Suprapubic skin (tissue), 4 donors: ENCODE measurements around the gene RPLP2. TPM values are rescaled to one million over a fixed set of nuclear protein-coding genes. Genes with fewer than 3 reads are reported as not detected.

Experiments
- DNase-seq, 2 donors: peaks; one replicate each; pipeline ENCODE4 v3.0.0-alpha.2; 2019; ENCODE audit warnings: low spot score in 2 of 2
- H3K27ac ChIP-seq: fragments of 200-600 bp; sonication (generic); one replicate; pipeline ENCODE4 v1.5.1; 2019
- H3K27me3 ChIP-seq: fragments of 200-600 bp; sonication (generic); one replicate; pipeline ENCODE4 v1.5.1; 2019
- H3K36me3 ChIP-seq: fragments of 200-600 bp; sonication (generic); one replicate; pipeline ENCODE4 v1.5.1; 2019
- H3K4me1 ChIP-seq: fragments of 200-600 bp; sonication (generic); one replicate; pipeline ENCODE4 v1.5.1; 2019
- H3K4me3 ChIP-seq: fragments of 200-600 bp; sonication (generic); one replicate; pipeline ENCODE4 v1.5.1; 2019; ENCODE audit warnings: mild to moderate bottlenecking
- H3K9me3 ChIP-seq: fragments of 200-600 bp; sonication (generic); one replicate; pipeline ENCODE4 v1.5.1; 2019
- CTCF ChIP-seq, 2 donors: fragments of 200-600 bp in 1 of 2; fragments of 450-650 bp in 1 of 2; sonication (generic) in 1 of 2; IDR thresholded peaks; one replicate each; pipeline ENCODE4 v1.5.1; 2016 to 2019; ENCODE audit warnings: antibody characterized with exemption in 2 of 2, mild to moderate bottlenecking in 1 of 2, moderate library complexity in 1 of 2
- EP300 ChIP-seq: sonication (generic); formaldehyde crosslinking; IDR thresholded peaks from one replicate; pipeline ENCODE4 v1.6.1; 2017; ENCODE audit warnings: antibody characterized with exemption
- POLR2A ChIP-seq, 2 donors: fragments of 450-650 bp; IDR thresholded peaks; one replicate each; pipeline ENCODE4 v1.6.1; 2017; ENCODE audit warnings: antibody characterized with exemption in 2 of 2, mild to moderate bottlenecking in 2 of 2, moderate library complexity in 2 of 2
- POLR2AphosphoS5 ChIP-seq, 3 donors: sonication (generic); formaldehyde crosslinking; IDR thresholded peaks; one replicate each; pipeline ENCODE4 v1.6.1; 2017; ENCODE audit warnings: antibody characterized with exemption in 3 of 3
- WGBS: methylation state at CpG from one replicate; pipeline ENCODE4 v1.1.5; 2018; 5-methylcytosine and 5-hydroxymethylcytosine counted together
- total RNA-seq, 4 donors: library from RNA; depleted of rRNA; stranded (reverse); fragments of >200 nt; gene quantifications; one replicate each; pipeline ENCODE4 v1.1.0, GENCODE V29; 2016

Gene RPLP2
- total RNA-seq, 4 donors from 2014 or later, result 692 to 1,129 (median 991) TPM

- H3K4me3 ChIP-seq, result no peak overlapping the region
- peaks cover 30% of the 10 kb centered on the region for H3K4me1 ChIP-seq
- no peak for DNase-seq
- no peak overlapping the region for H3K27ac ChIP-seq
- no peak for TF ChIP-seq POLR2A (IDR thresholded peaks at IDR 0.05)
- WGBS, result 72% methylated on average over 13 of the region's 36 CpGs
- H3K27me3 ChIP-seq, result no peaks in the 10 kb centered on the region
- H3K9me3 ChIP-seq, result no peaks in the 10 kb centered on the region
- no peaks in the 10 kb centered on the region for H3K36me3 ChIP-seq
Measured at GRCh38 chr11:782264-783174, 27.2 kb upstream of the RPLP2 start.

- DNase-seq, result peak in 1 of 2 donors; percentile 91
- 36% methylated on average over 19 of the region's 24 CpGs for WGBS
Measured at GRCh38 chr11:783581-784015, 26.2 kb upstream of the RPLP2 start.

DNA sequence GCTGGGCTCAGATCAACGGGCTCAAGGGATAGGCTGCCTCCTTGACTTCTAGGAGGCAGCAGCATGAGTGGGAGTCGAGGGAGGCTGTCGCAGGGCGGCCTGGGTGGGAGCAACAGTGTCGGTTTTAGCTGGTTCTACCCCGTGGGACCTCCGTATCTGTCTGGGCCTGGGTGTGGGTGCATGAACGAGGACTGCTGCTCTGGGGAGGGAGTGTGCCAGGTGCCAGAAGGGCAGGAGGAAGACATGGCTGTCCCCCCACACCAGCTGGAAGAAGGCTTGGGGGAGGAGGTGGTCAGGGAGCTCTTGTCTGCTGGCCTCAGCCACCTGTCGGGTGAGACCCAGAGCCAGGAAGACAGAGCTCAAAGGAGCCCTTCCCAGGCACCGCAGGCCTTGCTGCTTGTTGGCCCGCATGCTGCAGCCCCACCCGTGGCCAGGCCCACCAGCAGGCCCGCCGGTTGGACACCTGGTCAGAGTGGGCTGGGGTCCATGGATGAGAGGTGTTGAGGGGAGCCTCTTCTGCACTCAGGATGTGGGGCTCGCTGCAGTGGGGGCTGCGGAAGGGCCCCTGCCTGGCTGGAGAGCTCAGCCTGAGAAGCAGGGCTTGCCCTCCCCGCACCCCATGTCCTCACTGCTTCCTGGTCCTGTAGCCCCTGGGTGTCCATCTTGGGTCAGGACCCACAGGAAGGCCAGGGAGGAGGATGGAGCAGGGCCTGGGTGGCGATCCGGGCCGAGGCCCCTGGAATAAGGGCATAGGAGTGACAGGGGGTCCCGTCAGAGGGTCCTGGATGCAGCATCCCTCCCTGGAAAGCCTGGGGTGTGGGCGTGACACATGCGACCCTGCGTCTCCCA, 23.3 kb upstream of the RPLP2 start:
- Histone ChIP-seq H3K36me3 (peaks cover 1% of the 10 kb centered on the region), H3K9me3 (no peaks in the 10 kb centered on the region), H3K4me3 (no peak overlapping the region), H3K27ac (no peak overlapping the region), H3K4me1 (peaks cover 18% of the 10 kb centered on the region), H3K27me3 (peaks cover 13% of the 10 kb centered on the region)
- no peak for DNase-seq
- TF ChIP-seq CTCF (IDR thresholded peaks at IDR 0.05) (no peak), EP300 (no peak), POLR2AphosphoS5 (IDR thresholded peaks at IDR 0.05) (no peak), POLR2A (IDR thresholded peaks at IDR 0.05) (no peak)
- WGBS, result 85% methylated on average over 13 of the region's 24 CpGs

More at GRCh38 chr11:783581-784015, 26.2 kb upstream of the RPLP2 start:
- TF ChIP-seq CTCF (IDR thresholded peaks at IDR 0.05), result peak; percentile 70
- no peak for TF ChIP-seq POLR2AphosphoS5 (IDR thresholded peaks at IDR 0.05)
- no peak overlapping the region for H3K27ac ChIP-seq
- peaks cover 22% of the 10 kb centered on the region for H3K4me1 ChIP-seq
- H3K9me3 ChIP-seq, result no peaks in the 10 kb centered on the region
- H3K4me3 ChIP-seq, result no peak overlapping the region
- H3K36me3 ChIP-seq, result no peaks in the 10 kb centered on the region
- H3K27me3 ChIP-seq, result peaks cover 3% of the 10 kb centered on the region

DNA sequence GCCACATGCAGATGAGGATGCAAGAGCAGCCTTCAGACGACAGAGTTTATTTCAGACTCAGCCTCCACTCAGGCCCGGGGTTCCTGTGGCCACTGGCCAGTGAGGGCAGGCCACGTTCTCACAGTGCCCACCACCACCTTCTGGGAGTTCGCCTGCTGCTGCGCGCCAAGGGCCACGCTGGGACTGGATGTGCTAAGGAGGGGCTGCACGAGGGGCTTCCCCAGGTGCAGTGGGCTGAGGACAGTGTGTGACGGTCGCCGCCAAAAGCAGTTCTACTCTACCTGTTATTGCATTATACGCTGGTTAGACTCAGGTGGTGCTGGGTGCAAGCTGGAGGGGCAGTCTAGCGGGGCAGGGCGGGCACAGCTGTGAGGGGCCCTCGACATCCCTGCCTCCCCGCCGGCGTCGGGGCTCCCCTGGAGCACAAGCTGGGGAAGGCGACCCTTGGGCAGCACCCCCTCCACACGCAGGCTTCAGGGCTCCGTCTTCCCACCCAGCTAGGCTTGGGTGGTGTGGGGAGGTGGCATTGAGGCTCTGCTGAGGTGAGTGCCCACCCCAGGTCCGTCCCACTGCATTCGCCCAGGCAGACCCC, 22.6 kb upstream of the RPLP2 start:
- H3K36me3 ChIP-seq, result peaks cover 9% of the 10 kb centered on the region
- DNase-seq, result no peak
- H3K4me1 ChIP-seq, result peaks cover 18% of the 10 kb centered on the region
- WGBS, result 83% methylated on average over 10 of the region's 24 CpGs
- H3K27ac ChIP-seq, result no peak overlapping the region
- H3K27me3 ChIP-seq, result peaks cover 13% of the 10 kb centered on the region
- no peaks in the 10 kb centered on the region for H3K9me3 ChIP-seq
- H3K4me3 ChIP-seq, result no peak overlapping the region
- TF ChIP-seq POLR2A (IDR thresholded peaks at IDR 0.05), result no peak
- TF ChIP-seq CTCF (IDR thresholded peaks at IDR 0.05), result no peak
- TF ChIP-seq POLR2AphosphoS5 (IDR thresholded peaks at IDR 0.05), result no peak
- no peak for TF ChIP-seq EP300

DNA sequence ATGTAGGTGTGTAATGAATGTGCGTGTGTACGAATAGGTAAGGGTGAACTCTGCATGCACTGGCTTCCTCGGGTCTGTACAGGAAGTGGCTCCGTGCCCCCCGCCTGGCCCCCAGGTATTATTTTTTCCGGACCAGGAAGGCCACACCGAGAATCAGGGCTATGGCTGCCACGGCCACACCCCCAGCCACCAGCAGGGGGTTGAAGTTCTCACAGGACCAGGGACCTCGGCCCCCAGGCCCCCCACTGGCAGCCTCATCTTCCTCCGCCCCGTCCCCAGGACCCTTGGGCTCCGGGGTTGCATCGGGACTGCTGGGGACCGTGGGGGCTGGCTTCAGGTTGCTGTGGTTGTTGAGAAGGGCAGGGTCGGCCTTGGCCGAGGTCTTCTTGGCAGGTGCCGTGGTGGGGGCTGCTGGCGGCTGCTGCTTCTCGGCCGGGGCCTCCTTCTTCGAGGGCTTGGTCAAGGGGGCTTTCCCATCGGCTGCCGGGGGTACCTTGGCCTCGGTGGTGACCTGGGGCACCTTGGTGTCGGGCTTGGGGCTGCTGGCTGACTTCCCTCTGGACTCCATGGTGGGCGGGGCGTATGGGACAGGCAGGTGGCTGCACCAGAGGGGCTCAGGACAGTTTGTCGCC, 21.6 kb upstream of the RPLP2 start:
- WGBS, result 66% methylated on average over 20 of the region's 28 CpGs
- no peak overlapping the region for H3K4me3 ChIP-seq
- peaks cover 13% of the 10 kb centered on the region for H3K27me3 ChIP-seq
- H3K36me3 ChIP-seq, result peaks cover 15% of the 10 kb centered on the region
- H3K27ac ChIP-seq, result no peak overlapping the region
- DNase-seq, result no peak
- no peak for TF ChIP-seq EP300
- TF ChIP-seq POLR2AphosphoS5 (IDR thresholded peaks at IDR 0.05), result no peak
- no peak for TF ChIP-seq CTCF (IDR thresholded peaks at IDR 0.05)
- no peak for TF ChIP-seq POLR2A (IDR thresholded peaks at IDR 0.05)
- H3K9me3 ChIP-seq, result no peaks in the 10 kb centered on the region
- H3K4me1 ChIP-seq, result peaks cover 11% of the 10 kb centered on the region
